ENCODE data around the gene PREX1.

- TF ChIP-seq, protein P1, sequence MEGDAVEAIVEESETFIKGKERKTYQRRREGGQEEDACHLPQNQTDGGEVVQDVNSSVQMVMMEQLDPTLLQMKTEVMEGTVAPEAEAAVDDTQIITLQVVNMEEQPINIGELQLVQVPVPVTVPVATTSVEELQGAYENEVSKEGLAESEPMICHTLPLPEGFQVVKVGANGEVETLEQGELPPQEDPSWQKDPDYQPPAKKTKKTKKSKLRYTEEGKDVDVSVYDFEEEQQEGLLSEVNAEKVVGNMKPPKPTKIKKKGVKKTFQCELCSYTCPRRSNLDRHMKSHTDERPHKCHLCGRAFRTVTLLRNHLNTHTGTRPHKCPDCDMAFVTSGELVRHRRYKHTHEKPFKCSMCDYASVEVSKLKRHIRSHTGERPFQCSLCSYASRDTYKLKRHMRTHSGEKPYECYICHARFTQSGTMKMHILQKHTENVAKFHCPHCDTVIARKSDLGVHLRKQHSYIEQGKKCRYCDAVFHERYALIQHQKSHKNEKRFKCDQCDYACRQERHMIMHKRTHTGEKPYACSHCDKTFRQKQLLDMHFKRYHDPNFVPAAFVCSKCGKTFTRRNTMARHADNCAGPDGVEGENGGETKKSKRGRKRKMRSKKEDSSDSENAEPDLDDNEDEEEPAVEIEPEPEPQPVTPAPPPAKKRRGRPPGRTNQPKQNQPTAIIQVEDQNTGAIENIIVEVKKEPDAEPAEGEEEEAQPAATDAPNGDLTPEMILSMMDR (IDR thresholded peaks at IDR 0.05) = no peak
- no peak for TF ChIP-seq POLR2AphosphoS5 (IDR thresholded peaks at IDR 0.05)
These were observed 23.4 kb downstream of the PREX1 start for GRCh38 chr20:48804300-48804980.
